Measurements from ENCODE around the gene RANBP9. TPM values are rescaled to one million over a fixed set of nuclear protein-coding genes. Genes with fewer than 3 reads are reported as not detected.
A peak's percentile ranks its signal among the peaks of the same experiment; 100 is the strongest.

RANBP9 gene
- total RNA-seq, 2 donors from 2014 or later: 52.9 to 75.5 TPM

DNA sequence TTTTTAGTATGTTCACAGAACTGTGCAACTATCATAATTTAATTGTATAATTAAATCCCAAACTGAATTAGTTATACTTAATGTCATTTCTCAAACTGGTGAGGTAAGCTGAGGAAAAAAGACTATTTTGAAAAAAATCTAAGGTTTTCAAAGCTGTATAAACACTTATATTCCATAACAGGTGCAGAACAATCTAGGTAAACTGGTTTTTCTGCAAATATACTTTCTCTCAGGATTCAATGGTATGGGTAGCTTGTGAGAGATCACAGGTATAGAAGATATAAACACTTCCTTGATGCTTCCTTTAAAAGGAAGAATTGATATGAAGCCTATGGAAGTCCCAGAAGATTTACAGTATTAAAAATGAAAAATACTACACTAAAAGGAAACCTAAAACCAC lies 62.8 kb downstream of the RANBP9 start:
- Mint-ChIP-seq H3K27ac (no peak overlapping the region), H3K9me3 (no peaks in the 10 kb centered on the region), H3K36me3 (peaks cover 6 to 14% of the 10 kb centered on the region in 2 donors)
- DNase-seq (ENCODE audit: low spot score in 2 of 2) (no peak), ATAC-seq (no peak)

DNA sequence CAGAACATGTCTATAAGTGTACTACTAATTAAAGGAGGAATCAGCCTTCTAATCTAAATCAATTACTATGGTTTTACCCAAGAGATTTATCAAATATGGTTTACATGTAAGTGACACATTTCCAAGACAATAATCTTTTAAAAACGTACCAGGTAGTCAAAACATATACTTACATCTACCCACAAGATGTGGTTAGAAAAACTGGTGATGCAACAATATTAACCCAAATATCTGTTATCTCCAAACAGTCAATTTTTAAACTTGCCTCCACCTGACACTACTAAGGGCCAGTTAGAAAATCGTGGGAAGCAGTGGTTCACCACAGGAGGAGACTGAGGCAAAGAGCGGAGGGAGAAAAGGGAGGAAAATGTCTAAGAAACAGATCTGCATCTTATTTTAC lies 68.5 kb downstream of the RANBP9 start:
- DNase-seq (ENCODE audit: low spot score in 2 of 2): no peak
- Mint-ChIP-seq H3K27ac (no peak overlapping the region), H3K9me3 (peaks cover 3 to 5% of the 10 kb centered on the region in 2 donors), H3K36me3 (peaks cover 10 to 24% of the 10 kb centered on the region in 2 donors)
- ATAC-seq: no peak

DNA sequence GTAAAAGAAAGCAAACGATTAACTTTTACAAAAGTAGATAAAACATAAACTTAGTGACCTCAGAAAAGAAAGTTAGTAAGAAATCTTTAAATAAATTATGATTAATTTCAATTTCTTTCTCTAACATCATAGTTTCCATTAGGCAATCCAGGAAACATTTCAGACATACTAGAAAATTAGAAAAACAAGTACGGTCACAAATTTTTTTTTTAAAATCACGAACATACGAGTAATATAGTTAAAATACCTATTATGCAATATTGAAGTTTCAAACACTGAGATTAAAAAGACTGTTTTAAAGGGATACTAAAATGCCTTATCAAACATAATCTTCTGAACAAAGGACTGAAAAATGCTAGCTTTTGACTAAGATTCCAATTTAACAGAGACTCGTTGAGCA lies 70.3 kb downstream of the RANBP9 start:
- no peak for DNase-seq (ENCODE audit: low spot score in 2 of 2)
- H3K36me3 Mint-ChIP-seq: peaks cover 26 to 41% of the 10 kb centered on the region in 2 donors
- H3K27ac Mint-ChIP-seq: peak overlapping the region in 1 of 2 donors; percentile 85
- peaks cover 3 to 5% of the 10 kb centered on the region in 2 donors for H3K9me3 Mint-ChIP-seq
- ATAC-seq: peak in 1 of 2 donors; percentile 30

DNA sequence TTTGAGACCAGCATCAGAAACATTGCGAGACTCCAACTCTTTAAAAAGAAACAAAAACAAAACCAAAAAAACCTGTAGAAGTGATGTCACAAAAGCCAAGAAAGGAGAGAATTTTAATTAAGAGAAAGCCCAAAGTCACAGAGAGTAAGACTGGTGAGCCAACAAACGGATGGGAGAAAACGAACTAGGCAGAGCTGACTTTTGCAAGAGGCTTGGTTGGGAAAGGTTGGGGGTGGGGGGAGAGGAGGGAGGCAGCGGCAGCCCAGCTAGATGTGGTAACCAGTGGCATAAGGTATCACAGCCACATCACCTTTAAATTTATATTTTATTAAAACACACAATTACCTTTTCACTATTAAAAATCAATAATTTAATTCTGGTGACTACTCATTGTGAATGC lies 73.0 kb downstream of the RANBP9 start:
- Mint-ChIP-seq H3K27ac (peak overlapping the region; percentile 66 to 89), H3K36me3 (peaks cover 26 to 48% of the 10 kb centered on the region in 2 donors), H3K9me3 (peaks cover 3 to 5% of the 10 kb centered on the region in 2 donors)
- no peak for ATAC-seq
- DNase-seq (ENCODE audit: low spot score in 2 of 2): no peak

DNA sequence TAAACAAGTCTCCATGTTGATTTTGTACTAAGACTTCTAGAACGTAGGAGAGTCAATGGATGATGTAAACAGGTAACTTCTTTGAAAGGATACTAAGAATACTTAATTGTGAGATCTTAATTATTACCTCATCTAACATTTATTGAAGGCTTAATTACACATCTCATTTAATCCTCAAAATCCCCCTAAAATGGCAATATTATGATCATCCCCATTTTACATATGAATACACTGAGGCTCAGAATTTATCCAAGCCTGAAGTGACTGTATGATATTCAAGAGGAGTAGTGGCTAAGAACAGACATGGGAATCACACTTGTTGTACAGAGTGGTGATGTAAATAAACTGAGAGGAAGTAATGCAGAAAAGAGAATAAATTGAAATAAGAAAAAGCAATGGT lies 73.6 kb downstream of the RANBP9 start:
- Mint-ChIP-seq H3K9me3 (peaks cover 3 to 4% of the 10 kb centered on the region in 2 donors), H3K36me3 (peaks cover 26 to 42% of the 10 kb centered on the region in 2 donors), H3K27ac (peak overlapping the region; percentile 66 to 89)
- ATAC-seq (no peak), DNase-seq (ENCODE audit: low spot score in 2 of 2) (no peak)

DNA sequence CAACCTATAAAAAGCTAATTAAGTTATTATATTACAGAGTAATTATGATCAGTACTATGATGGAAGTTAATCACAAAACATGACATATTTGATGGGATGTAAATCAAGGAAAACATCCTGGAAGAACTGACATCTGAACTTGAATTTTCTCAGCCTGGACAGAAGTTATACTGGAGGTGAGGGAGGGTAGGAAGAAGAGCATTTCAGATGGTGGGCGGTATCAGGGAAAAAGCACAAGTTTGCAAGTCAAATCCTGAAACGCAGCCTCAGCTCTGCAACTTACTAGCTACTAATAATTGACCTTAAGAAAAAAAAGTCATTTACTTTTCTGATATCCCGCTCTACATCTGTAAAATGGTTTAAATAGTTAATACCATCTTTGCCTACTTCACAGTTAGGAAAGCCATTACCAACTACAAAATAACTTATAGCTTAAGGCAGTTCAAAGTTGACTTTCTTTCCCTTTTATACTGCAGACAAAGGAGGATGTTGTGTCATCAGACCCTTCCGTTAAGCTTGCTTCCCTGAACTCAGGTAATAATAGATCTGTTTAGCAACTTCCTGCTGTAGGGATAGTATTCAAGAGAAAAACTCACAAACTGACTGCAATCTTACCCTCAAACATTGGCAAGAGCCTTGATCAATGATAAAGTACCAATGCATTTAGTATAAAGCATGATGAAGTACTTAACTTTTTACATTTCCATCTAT lies 75.5 kb downstream of the RANBP9 start:
- ATAC-seq (no peak), DNase-seq (ENCODE audit: low spot score in 2 of 2) (no peak)
- H3K27ac Mint-ChIP-seq: peak overlapping the region; percentile 55 to 72
- peaks cover 0 to 3% of the 10 kb centered on the region in 2 donors for H3K9me3 Mint-ChIP-seq
- H3K36me3 Mint-ChIP-seq: peaks cover 33 to 52% of the 10 kb centered on the region in 2 donors

DNA sequence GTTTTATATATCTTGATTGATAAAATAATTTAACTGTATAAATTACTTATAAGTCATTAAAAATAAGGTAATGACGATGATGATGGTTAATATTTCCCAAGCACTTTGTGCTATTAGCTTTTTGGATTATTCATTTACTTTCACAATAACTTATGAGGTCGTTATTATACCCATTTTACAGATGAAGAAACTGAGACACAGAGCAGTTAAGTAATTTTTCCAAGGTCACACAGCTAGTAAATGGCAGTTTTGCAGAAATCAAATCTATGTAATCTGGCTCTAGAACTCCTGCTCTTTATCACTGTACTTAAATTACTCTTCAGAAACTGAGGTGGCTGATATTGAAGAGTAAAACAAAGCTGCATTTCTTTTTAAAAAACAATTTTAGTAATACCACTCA lies 78.3 kb downstream of the RANBP9 start:
- DNase-seq (ENCODE audit: low spot score in 2 of 2): no peak
- no peak overlapping the region for H3K27ac Mint-ChIP-seq
- H3K36me3 Mint-ChIP-seq: peaks cover 35 to 56% of the 10 kb centered on the region in 2 donors
- ATAC-seq: no peak
- no peaks in the 10 kb centered on the region for H3K9me3 Mint-ChIP-seq

DNA sequence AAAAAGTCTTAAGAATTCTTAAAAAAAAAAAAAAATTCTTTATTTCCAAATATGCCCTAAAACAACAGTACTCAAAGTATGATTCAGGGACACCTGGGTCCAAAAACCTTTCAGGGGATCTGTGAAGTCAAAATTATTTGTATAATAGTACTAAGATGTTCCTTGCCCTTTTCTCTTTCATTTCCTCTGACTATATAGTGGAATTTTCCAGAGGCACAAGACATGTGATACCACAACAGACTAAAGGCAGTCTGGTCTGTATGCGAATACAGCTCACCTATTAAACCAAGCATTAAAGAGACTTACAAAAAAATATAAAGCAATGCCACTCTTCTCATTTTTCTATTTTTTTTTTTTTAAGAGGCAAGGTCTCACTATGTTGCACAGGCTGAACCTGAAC lies 81.1 kb downstream of the RANBP9 start:
- H3K9me3 Mint-ChIP-seq: no peaks in the 10 kb centered on the region
- ATAC-seq (peak; percentile 73 to 81), DNase-seq (ENCODE audit: low spot score in 2 of 2) (no peak)
- peak overlapping the region; percentile 3 to 54 for H3K27ac Mint-ChIP-seq
- peaks cover 24 to 50% of the 10 kb centered on the region in 2 donors for H3K36me3 Mint-ChIP-seq

DNA sequence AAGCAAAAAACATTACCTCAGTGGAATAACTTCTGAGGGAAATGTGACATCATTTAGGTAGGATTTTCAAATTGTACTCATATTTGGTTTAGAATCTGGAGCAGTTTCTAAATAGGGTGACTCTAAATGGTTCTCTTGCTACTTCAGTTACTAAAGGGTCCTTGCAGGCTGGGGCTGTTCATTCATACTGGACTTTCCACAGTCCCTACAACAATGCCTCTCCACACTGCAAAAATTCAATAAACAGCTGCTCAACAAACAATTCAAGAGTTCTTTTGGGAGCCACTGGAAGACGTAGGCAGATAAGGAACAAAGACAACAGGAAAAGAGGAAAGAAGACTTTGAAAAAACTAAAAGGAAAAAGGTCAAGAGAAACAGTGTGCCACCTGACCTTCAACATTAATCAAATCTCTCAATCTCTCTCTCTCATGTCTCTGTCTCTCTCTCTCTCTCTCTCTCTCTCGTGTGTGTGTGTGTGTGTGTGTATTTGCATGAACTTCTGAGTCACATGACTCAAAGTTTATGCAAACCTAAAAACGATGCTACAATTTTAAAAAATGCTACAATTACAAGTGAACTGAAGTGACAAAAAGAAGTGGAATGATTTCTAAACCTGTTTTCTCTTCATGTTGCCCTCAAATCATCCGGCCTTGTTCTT lies 82.0 kb downstream of the RANBP9 start:
- Mint-ChIP-seq H3K27ac (peak overlapping the region; percentile 54 to 70), H3K36me3 (peaks cover 24 to 42% of the 10 kb centered on the region in 2 donors), H3K9me3 (no peaks in the 10 kb centered on the region)
- ATAC-seq (peak in 1 of 2 donors; percentile 42), DNase-seq (ENCODE audit: low spot score in 2 of 2) (no peak)

DNA sequence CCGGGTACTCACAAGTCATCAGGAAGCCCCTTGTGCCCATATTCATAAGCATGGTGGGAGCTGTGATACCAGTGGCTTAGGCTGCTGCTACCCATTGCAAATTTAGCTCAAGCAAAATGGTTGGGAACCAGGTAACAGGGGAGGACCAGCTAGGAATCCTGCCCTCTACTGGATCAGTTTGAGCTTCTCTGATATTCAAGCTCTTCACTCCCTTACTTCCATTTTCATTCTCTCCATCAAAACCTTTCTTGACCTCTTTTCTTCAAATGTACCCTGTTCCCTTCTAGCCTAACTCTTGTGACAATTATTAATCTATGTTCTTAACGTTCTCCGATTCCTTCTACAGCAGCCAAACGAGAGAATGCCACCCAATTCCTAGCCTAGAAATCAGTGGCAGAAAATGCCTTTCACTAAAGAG lies 86.8 kb downstream of the RANBP9 start:
- H3K27ac Mint-ChIP-seq: peak overlapping the region; percentile 40 to 56
- no peak for DNase-seq (ENCODE audit: low spot score in 2 of 2)
- H3K9me3 Mint-ChIP-seq: no peaks in the 10 kb centered on the region
- ATAC-seq: peak; percentile 54 to 69
- peaks cover 20 to 35% of the 10 kb centered on the region in 2 donors for H3K36me3 Mint-ChIP-seq

DNA sequence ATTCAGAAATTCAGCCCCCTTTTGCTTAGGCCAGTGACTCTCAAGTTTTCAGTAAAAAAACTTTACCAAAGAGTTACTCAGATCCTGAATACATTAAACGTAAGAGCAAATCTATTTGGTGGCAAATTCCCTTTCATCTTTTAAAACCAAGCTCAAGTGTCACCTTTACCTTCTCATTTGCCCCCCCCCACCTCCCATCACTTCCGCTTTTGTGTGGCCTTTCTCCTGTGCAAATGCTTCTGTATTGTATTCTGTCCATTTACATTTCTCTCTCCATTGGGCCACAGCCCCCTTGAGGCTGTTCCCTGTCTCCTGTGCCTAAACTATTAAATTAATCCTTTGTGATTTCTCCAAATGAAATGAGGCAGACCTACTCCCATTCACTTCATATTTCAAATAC lies 94.6 kb downstream of the RANBP9 start:
- H3K9me3 Mint-ChIP-seq: no peaks in the 10 kb centered on the region
- DNase-seq (ENCODE audit: low spot score in 2 of 2): no peak
- H3K27ac Mint-ChIP-seq: peak overlapping the region; percentile 70 to 96
- H3K36me3 Mint-ChIP-seq: peaks cover 30 to 39% of the 10 kb centered on the region in 2 donors
- no peak for ATAC-seq

DNA sequence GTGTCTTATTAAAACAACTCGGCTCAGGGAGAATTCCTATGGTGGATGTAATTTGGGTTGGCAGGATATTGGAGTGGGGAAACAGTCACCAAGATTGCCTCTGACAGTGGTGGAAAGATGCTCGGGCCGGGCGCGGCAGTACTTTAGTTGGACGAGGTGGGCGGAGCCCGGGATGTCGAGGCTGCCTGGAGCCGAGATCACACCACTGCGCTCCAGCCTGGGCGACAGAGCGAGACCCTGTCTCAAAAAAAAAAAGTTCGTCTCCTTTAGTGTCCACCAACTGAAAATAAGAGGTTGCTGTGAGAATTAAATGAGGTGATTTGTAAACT lies 95.9 kb downstream of the RANBP9 start:
- peak overlapping the region; percentile 100 for H3K27ac Mint-ChIP-seq
- no peaks in the 10 kb centered on the region for H3K9me3 Mint-ChIP-seq
- DNase-seq (ENCODE audit: low spot score in 2 of 2) (peak; percentile 55 to 61), ATAC-seq (peak; percentile 36 to 44)
- H3K36me3 Mint-ChIP-seq: peaks cover 30 to 38% of the 10 kb centered on the region in 2 donors

DNA sequence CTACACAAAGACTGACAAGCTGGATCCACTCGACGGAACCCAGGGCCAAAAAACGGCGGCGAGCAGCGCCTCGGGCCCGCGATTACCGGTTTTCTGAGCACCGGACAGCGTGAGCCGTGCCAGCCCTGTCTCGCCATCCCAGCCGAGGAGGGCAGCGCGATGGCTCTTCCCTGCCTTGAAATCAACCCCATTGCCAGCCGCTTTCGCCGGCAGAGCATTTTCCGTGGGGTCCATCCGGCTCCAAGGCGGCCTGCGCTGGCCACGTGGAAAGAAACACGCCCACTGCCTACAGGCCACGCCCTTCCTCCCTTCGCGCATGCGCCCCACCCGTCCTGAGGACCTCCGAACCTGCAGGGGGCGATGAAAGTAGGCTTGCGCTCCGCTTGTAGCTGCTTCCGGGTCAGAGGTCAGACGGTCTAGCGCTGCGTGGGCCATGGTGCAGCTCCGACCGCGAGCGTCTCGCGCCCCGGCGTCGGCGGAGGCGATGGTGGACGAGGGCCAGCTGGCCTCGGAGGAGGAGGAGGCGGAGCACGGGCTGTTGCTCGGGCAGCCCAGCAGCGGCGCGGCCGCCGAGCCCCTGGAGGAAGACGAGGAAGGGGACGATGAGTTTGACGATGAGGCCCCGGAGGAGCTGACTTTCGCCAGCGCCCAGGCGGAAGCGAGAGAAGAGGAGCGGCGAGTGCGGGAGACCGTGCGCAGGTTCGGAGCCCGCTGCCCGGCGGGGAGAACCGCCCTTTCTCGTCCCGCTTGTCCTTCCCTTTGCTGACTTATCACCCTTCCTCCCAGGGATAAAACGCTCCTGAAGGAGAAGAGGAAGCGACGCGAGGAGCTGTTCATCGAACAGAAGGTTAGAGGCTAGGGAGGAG lies 96.5 kb downstream of the RANBP9 start, which contains the start of gene NOL7:
Gene NOL7 (plus strand): TSS at position 410 of the 866 bp plus-strand sequence. CDS start 24 bp downstream, at position 434.
- H3K36me3 Mint-ChIP-seq: peaks cover 30 to 38% of the 10 kb centered on the region in 2 donors

DNA sequence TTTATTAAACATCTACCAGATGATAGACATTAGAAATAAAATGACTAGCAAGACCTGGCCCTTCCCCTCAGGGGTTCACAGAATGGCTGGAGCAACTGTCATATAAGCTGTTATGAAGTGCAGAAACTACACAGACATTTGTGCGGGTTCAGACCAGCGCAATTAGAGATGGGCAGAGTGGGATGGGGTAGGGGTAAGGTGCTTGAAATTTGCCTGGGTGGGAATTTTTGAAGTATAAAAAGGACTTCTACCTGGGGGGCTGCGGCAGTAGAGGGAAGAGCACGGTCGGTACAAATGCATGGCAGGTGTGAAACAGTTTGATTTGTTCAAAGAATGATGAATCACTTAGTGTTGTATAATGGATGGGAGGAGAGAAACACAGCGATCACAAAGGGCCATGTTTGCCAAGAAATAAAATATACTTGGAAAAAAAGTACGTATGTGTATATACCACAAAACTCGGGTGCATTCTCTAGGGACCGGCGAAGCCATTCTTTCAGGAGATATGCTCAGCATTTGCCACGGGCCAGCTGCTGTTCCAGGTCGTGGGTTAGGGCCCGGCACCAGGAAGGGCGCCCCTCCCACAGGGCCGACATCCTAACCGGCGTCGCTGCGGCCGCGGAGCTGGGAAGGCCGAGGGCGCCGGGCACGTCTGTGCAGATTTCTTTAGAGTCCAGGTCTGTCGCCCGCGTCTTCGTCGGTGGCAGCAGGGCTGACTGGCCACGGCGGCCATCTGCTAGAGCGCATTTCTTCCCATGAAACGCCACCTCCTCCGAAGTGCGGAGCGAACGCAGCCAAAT lies 97.3 kb downstream of the RANBP9 start:
- peak; percentile 19 to 43 for ATAC-seq
- H3K36me3 Mint-ChIP-seq: peaks cover 30 to 32% of the 10 kb centered on the region in 2 donors
- H3K9me3 Mint-ChIP-seq: no peaks in the 10 kb centered on the region
- H3K27ac Mint-ChIP-seq: peak overlapping the region; percentile 100
- peak in 1 of 2 donors; percentile 48 for DNase-seq (ENCODE audit: low spot score in 2 of 2)

More for the DNA sequence above, 96.5 kb downstream of the RANBP9 start, which contains the start of gene NOL7:
- Mint-ChIP-seq H3K9me3 (no peaks in the 10 kb centered on the region), H3K27ac (peak within 1 kb of the TSS; percentile 100)
- ATAC-seq (peak; percentile 93 to 94), DNase-seq (ENCODE audit: low spot score in 2 of 2) (peak; percentile 98 to 99)

DNA sequence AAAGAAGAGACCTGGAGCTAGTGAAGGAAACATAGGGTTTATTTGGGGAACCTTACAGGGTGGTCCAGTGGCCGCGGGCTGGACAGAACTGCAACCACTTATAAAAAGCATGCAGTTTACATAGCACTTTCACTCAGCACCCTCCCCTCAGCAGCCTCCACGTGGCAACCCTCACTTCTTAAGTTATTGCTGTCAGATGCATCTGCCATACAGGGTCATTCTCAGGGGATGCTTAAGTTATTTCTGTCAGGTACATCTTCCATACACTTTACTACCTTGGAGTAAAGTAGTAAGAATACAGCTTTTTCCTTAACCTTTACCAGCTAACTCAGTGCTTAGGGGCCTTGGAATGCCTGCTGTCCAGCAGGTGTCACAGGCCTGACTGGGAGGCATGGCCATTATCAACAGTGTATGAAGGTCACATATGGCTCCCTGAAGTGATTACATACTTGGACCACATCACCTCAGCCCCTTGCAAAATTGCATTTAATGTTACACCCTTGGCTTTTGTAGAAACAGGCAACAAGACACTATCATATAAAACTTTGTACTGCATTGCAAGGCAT lies 98.5 kb downstream of the RANBP9 start:
- no peak overlapping the region for H3K27ac Mint-ChIP-seq
- peaks cover 25 to 30% of the 10 kb centered on the region in 2 donors for H3K36me3 Mint-ChIP-seq
- DNase-seq (ENCODE audit: low spot score in 2 of 2): no peak
- ATAC-seq: no peak
- H3K9me3 Mint-ChIP-seq: no peaks in the 10 kb centered on the region

DNA sequence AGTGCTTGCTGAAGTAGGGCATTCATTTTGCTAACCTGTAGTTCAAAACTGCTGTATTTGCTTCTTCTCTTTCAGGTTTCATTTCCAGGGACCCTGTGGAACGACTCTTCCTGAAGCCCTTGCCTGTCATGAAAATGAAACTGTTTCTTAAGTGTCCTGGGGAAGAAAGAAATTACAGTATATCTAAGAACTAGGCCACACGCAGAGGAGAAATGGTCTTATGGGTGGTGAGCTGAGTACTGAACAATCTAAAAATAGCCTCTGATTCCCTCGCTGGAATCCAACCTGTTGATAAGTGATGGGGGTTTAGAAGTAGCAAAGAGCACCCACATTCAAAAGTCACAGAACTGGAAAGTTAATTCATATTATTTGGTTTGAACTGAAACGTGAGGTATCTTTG lies 99.9 kb downstream of the RANBP9 start:
- peak overlapping the region; percentile 9 to 20 for H3K27ac Mint-ChIP-seq
- H3K9me3 Mint-ChIP-seq: no peaks in the 10 kb centered on the region
- DNase-seq (ENCODE audit: low spot score in 2 of 2): no peak
- H3K36me3 Mint-ChIP-seq: peaks cover 21 to 22% of the 10 kb centered on the region in 2 donors
- no peak for ATAC-seq
